ENCODE data around the gene NCF2. TPM values are rescaled to one million over a fixed set of nuclear protein-coding genes. Genes with fewer than 3 reads are reported as not detected.

Gene NCF2
- total RNA-seq, 4 donors from 2014 or later: 16.9 to 48.3 (median 33.9) TPM

DNA sequence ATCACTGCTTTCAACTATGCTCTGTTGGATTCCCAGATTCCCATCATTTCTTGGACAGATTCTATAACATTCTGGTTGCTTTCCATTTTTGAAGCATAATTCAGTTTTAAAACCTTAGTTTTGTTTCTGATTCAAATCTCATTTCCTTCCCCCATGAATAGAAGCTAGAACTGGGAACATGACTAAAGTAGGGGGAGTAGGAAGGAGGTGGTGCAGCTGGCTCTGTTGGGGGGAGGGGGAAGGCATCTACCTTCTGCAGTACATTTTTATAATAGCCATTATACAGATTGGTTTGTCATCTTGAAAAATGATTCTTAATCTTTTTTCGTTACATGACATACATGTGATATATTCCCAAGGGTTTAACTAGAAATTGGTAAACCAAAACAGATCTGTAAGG lies 69.9 kb downstream of the NCF2 start:
- Histone ChIP-seq H3K27me3 (no peaks in the 10 kb centered on the region), H3K4me1 (no peaks in the 10 kb centered on the region), H3K4me3 (no peak overlapping the region), H3K9me3 (no peaks in the 10 kb centered on the region), H3K36me3 (peaks cover 36% of the 10 kb centered on the region), H3K27ac (no peak overlapping the region)
- WGBS: 81% methylated on average over 1 of the region's 1 CpG
- no peak for TF ChIP-seq EP300 (IDR thresholded peaks at IDR 0.05)
- TF ChIP-seq CTCF (IDR thresholded peaks at IDR 0.05): no peak
- no peak for TF ChIP-seq POLR2AphosphoS5 (IDR thresholded peaks at IDR 0.05)
- no peak for TF ChIP-seq POLR2A (IDR thresholded peaks at IDR 0.05)
- DNase-seq (ENCODE audit: low spot score in 2 of 2): no peak

- H3K36me3 ChIP-seq: peaks cover 36% of the 10 kb centered on the region
- WGBS: 76% methylated on average over 6 of the region's 6 CpGs
- TF ChIP-seq POLR2AphosphoS5 (IDR thresholded peaks at IDR 0.05): no peak
- no peak for TF ChIP-seq CTCF (IDR thresholded peaks at IDR 0.05)
- no peak for TF ChIP-seq EP300 (IDR thresholded peaks at IDR 0.05)
- no peak for TF ChIP-seq POLR2A (IDR thresholded peaks at IDR 0.05)
These were observed 72.9 kb downstream of the NCF2 start for GRCh38 chr1:183517401-183517800.

GRCh38 chr1:183516725-183517124 lies 73.5 kb downstream of the NCF2 start:
- no peak overlapping the region for H3K4me3 ChIP-seq
- H3K36me3 ChIP-seq: peaks cover 32% of the 10 kb centered on the region
- no peak overlapping the region for H3K27ac ChIP-seq
- TF ChIP-seq POLR2A (IDR thresholded peaks at IDR 0.05) (no peak), CTCF (IDR thresholded peaks at IDR 0.05) (no peak), EP300 (IDR thresholded peaks at IDR 0.05) (no peak), POLR2AphosphoS5 (IDR thresholded peaks at IDR 0.05) (no peak)
- peaks cover 5% of the 10 kb centered on the region for H3K4me1 ChIP-seq
- no peaks in the 10 kb centered on the region for H3K27me3 ChIP-seq
- 85% methylated on average over 2 of the region's 2 CpGs for WGBS
- no peaks in the 10 kb centered on the region for H3K9me3 ChIP-seq
- DNase-seq (ENCODE audit: low spot score in 2 of 2): no peak

More at GRCh38 chr1:183517401-183517800, 72.9 kb downstream of the NCF2 start:
- peaks cover 5% of the 10 kb centered on the region for H3K4me1 ChIP-seq
- no peaks in the 10 kb centered on the region for H3K27me3 ChIP-seq
- H3K9me3 ChIP-seq: no peaks in the 10 kb centered on the region
- H3K4me3 ChIP-seq: no peak overlapping the region
- no peak for DNase-seq (ENCODE audit: low spot score in 2 of 2)
- H3K27ac ChIP-seq: no peak overlapping the region

DNA sequence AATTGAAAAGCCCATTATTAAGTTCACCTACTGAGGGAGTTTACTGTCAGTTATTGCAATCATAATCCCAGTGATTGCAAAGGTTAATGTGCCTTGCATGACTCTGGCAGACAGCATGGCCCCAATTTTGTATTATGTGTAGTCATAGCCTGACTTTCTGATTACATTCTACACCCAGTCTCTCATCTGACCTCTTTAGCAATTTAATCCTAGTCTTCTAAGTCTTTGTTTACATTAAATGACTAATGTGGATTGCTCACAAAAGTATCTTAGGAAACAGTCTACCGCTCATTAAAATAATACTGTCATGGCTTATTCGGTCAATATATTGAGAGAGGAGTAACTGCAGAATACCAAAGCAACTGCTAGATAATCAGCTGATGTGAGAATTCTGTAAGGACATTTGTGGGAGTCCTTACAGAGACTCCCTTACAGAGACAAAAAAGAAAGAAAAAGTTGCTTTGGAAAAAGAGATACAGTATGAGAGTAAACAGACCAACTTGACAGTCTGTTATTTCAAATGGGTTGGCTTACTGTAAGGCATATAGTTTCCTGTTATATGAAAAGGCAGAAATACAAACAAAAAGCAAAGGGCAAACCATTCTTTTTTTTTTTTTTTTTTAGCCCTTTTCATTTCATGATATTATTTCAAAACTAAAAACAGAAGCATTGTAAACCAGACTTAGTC lies 75.1 kb downstream of the NCF2 start:
- no peak overlapping the region for H3K27ac ChIP-seq
- no peak for DNase-seq (ENCODE audit: low spot score in 2 of 2)
- 82% methylated on average over 2 of the region's 2 CpGs for WGBS

More for the DNA sequence above, 75.1 kb downstream of the NCF2 start:
- H3K4me3 ChIP-seq: no peak overlapping the region
- H3K27me3 ChIP-seq: no peaks in the 10 kb centered on the region
- peaks cover 21% of the 10 kb centered on the region for H3K36me3 ChIP-seq
- H3K9me3 ChIP-seq: no peaks in the 10 kb centered on the region
- peaks cover 5% of the 10 kb centered on the region for H3K4me1 ChIP-seq
- TF ChIP-seq EP300 (IDR thresholded peaks at IDR 0.05): no peak
- TF ChIP-seq CTCF (IDR thresholded peaks at IDR 0.05): no peak
- TF ChIP-seq POLR2A (IDR thresholded peaks at IDR 0.05): no peak
- TF ChIP-seq POLR2AphosphoS5 (IDR thresholded peaks at IDR 0.05): no peak
